H9 (cell line): Measurements from ENCODE around the gene PCSK6. TPM values are rescaled to one million over a fixed set of nuclear protein-coding genes. Genes with fewer than 3 reads are reported as not detected.

Experiments
- DNase-seq: peaks from one replicate; pipeline ENCODE4 v3.0.0-alpha.2; 2017
- H2AFZ ChIP-seq: one replicate; pipeline ENCODE4 v1.6.1; 2013; ENCODE audit warnings: mild to moderate bottlenecking, low read length, control low read depth, moderate library complexity
- H2AK5ac ChIP-seq: 2 replicates; pipeline ENCODE4 v1.6.1; 2013; ENCODE audit warnings: low read length, control low read depth, mixed read lengths; ENCODE audit not compliant: insufficient read length
- H2BK120ac ChIP-seq: one replicate; pipeline ENCODE4 v1.6.1; 2013; ENCODE audit warnings: low read depth, mild to moderate bottlenecking, low read length, control low read depth, inconsistent platforms; ENCODE audit not compliant: poor library complexity, severe bottlenecking
- H2BK12ac ChIP-seq: 2 replicates; pipeline ENCODE4 v1.6.1; 2013; ENCODE audit warnings: low read length, control low read depth, mixed read lengths, low read depth; ENCODE audit not compliant: insufficient read length
- H2BK15ac ChIP-seq: 2 replicates; pipeline ENCODE4 v1.6.1; 2013; ENCODE audit warnings: low read depth, low read length, control low read depth
- H2BK20ac ChIP-seq: one replicate; pipeline ENCODE4 v1.6.1; 2013; ENCODE audit warnings: low read depth, mild to moderate bottlenecking, low read length, control low read depth, inconsistent platforms; ENCODE audit not compliant: poor library complexity, severe bottlenecking
- H2BK5ac ChIP-seq: 2 replicates; pipeline ENCODE4 v1.6.1; 2013; ENCODE audit warnings: low read length, control low read depth, mixed read lengths; ENCODE audit not compliant: insufficient read length
- H3K14ac ChIP-seq: 2 replicates; pipeline ENCODE4 v1.6.1; 2013; ENCODE audit warnings: low read length, control low read depth; ENCODE audit not compliant: insufficient read depth
- H3K18ac ChIP-seq: 2 replicates; pipeline ENCODE4 v1.6.1; 2013; ENCODE audit warnings: low read depth, mild to moderate bottlenecking, mixed read lengths, low read length, control low read depth; ENCODE audit not compliant: insufficient read length
- H3K23ac ChIP-seq: 2 replicates; pipeline ENCODE4 v1.6.1; 2013; ENCODE audit warnings: low read length, control low read depth, mixed read lengths, low read depth; ENCODE audit not compliant: insufficient read length
- H3K23me2 ChIP-seq: 2 replicates; pipeline ENCODE4 v1.6.1; 2013; ENCODE audit warnings: low read depth, mild to moderate bottlenecking, mixed read lengths, low read length, control low read depth; ENCODE audit not compliant: insufficient read length, poor library complexity, severe bottlenecking
- H3K27ac ChIP-seq: 2 replicates; pipeline ENCODE4 v1.5.1; 2013; ENCODE audit warnings: low read length, control low read depth, mixed read lengths, low read depth; ENCODE audit not compliant: insufficient read length
- H3K27me3 ChIP-seq: 2 replicates; pipeline ENCODE4 v1.6.1; 2013; ENCODE audit warnings: low read length, control low read depth, inconsistent platforms; ENCODE audit not compliant: insufficient read depth
- H3K4ac ChIP-seq: 2 replicates; pipeline ENCODE4 v1.6.1; 2013; ENCODE audit warnings: low read depth, mild to moderate bottlenecking, control low read depth, inconsistent platforms, low read length, moderate library complexity
- H3K4me1 ChIP-seq: 2 replicates; pipeline ENCODE4 v1.6.1; 2013; ENCODE audit warnings: low read length, control low read depth, inconsistent platforms; ENCODE audit not compliant: insufficient read depth
- H3K4me2 ChIP-seq: 2 replicates; pipeline ENCODE4 v1.6.1; 2013; ENCODE audit warnings: low read length, control low read depth, mixed read lengths; ENCODE audit not compliant: insufficient read length, insufficient read depth
- H3K56ac ChIP-seq: 2 replicates; pipeline ENCODE4 v1.6.1; 2013; ENCODE audit warnings: low read depth, mild to moderate bottlenecking, mixed read lengths, low read length, control low read depth; ENCODE audit not compliant: insufficient read length
- H3K79me1 ChIP-seq: 2 replicates; pipeline ENCODE4 v1.6.1; 2013; ENCODE audit warnings: low read depth, mild to moderate bottlenecking, moderate library complexity, low read length, control low read depth, inconsistent platforms; ENCODE audit not compliant: insufficient read depth, poor library complexity, severe bottlenecking
- H3K79me2 ChIP-seq: 2 replicates; pipeline ENCODE4 v1.6.1; 2013; ENCODE audit warnings: low read length, control low read depth, inconsistent platforms; ENCODE audit not compliant: insufficient read depth
- H3K9ac ChIP-seq: 2 replicates; pipeline ENCODE4 v1.6.1; 2013; ENCODE audit warnings: low read length, control low read depth, mixed read lengths; ENCODE audit not compliant: insufficient read length; ENCODE audit errors: extremely low read depth
- H3K9me3 ChIP-seq: one replicate; pipeline ENCODE4 v1.6.1; 2013; ENCODE audit warnings: low read depth, low read length, inconsistent platforms; ENCODE audit not compliant: control insufficient read depth
- H3T11ph ChIP-seq: one replicate; pipeline ENCODE4 v1.6.1; 2013; ENCODE audit warnings: mild to moderate bottlenecking, low read length, control low read depth, inconsistent platforms
- H4K20me1 ChIP-seq: one replicate; pipeline ENCODE4 v1.6.1; 2013; ENCODE audit not compliant: control insufficient read depth, insufficient read length, insufficient read depth
- H4K5ac ChIP-seq: 2 replicates; pipeline ENCODE4 v1.6.1; 2013; ENCODE audit warnings: low read depth, mild to moderate bottlenecking, mixed read lengths, low read length, control low read depth; ENCODE audit not compliant: insufficient read length
- H4K8ac ChIP-seq: replicated peaks from 2 replicates; pipeline ENCODE4 v1.6.1; 2013; ENCODE audit warnings: low read length, control low read depth, mixed read lengths, low read depth; ENCODE audit not compliant: insufficient read length
- H4K91ac ChIP-seq: 2 replicates; pipeline ENCODE4 v1.6.1; 2013; ENCODE audit warnings: low read depth, mild to moderate bottlenecking, moderate library complexity, mixed read lengths, low read length, control low read depth; ENCODE audit not compliant: insufficient read length
- H3K27ac Mint-ChIP-seq, 3 experiments: 2 replicates in 2 of 3; 3 replicates in 1 of 3; pipeline ENCODE4 v1.8.0; 2020 to 2021; ENCODE audit warnings: mixed read lengths in 3 of 3, mild to moderate bottlenecking in 1 of 3, moderate library complexity in 1 of 3
- H3K27me3 Mint-ChIP-seq: 2 replicates; pipeline ENCODE4 v1.8.0; 2021; ENCODE audit warnings: low read depth, mild to moderate bottlenecking, moderate library complexity, mixed read lengths
- H3K36me3 Mint-ChIP-seq, 3 experiments: 2 replicates in 2 of 3; 3 replicates in 1 of 3; pipeline ENCODE4 v1.8.0; 2020 to 2021; ENCODE audit warnings: low read depth in 3 of 3, mixed read lengths in 3 of 3; ENCODE audit not compliant: insufficient read depth in 1 of 3
- H3K4me1 Mint-ChIP-seq, 2 experiments: 2 replicates each; pipeline ENCODE4 v1.8.0; 2020; ENCODE audit warnings: mixed read lengths in 2 of 2
- H3K4me3 Mint-ChIP-seq, 2 experiments: 2 replicates in 1 of 2; 3 replicates in 1 of 2; pipeline ENCODE4 v1.8.0; 2020 to 2021; ENCODE audit warnings: mild to moderate bottlenecking in 2 of 2, mixed read lengths in 2 of 2, moderate library complexity in 1 of 2
- H3K9me3 Mint-ChIP-seq, 2 experiments: 2 replicates in 1 of 2; 3 replicates in 1 of 2; pipeline ENCODE4 v1.8.0; 2020; ENCODE audit warnings: mild to moderate bottlenecking in 2 of 2, mixed read lengths in 2 of 2, moderate library complexity in 1 of 2
- CTCF ChIP-seq: fragments of 200-600 bp; sonication (generic); conservative IDR thresholded peaks from 3 replicates; pipeline ENCODE4 v1.8.0; 2021; ENCODE audit warnings: antibody characterized with exemption, mild to moderate bottlenecking
- WGBS: extraction: QIAGEN DNeasy Blood & Tissue Kit; methylation state at CpG from one replicate; pipeline ENCODE4 v1.1.7; 2013; ENCODE audit warnings: missing lambda C conversion rate, low lambda C conversion rate, mixed read lengths; ENCODE audit not compliant: insufficient read length; ENCODE audit errors: extremely low coverage; 5-methylcytosine and 5-hydroxymethylcytosine counted together
- total RNA-seq: library from RNA; stranded (reverse); gene quantifications from 2 replicates; pipeline ENCODE4 v1.2.1, GENCODE V29; 2021

The PCSK6 gene
- total RNA-seq, 1 experiment from 2014 or later: 4.0 TPM

DNA sequence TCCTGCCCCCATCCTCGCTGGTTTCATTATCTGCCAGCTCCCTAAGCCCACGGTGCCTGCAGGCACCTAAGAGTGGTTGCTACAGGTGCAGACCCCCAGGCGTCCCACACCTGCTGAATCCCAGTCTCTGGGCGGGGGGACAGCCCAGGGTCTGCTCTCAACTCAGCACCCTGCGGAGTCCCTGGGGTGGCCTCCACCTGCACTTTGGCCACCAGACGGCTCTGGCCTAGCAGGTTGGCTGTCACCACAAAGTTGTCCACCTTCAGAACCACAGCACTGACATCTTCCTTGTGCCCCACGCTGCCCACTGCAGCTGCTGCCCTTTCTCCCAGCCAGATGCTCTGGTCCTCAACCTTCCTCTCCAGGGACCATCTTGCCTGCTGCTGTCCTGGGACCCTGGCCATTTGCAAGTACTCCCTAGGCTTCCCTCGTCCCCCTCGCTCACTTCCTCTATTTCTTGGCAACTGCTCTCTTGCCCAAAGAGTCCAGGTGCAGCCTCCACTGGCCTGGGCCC is 159.6 kb downstream of the PCSK6 start:
- Histone ChIP-seq H3K14ac (peak overlapping the region; percentile 37; the same call in 1 of the 2 replicates), H2AK5ac (no peak overlapping the region), H3K56ac (no peak overlapping the region), H3K79me2 (no peaks in the 10 kb centered on the region), H3K23me2 (no peaks in the 10 kb centered on the region), H2BK120ac (no peak overlapping the region), H3K4me2 (no peak overlapping the region), H3K9ac (no peak overlapping the region), H3K4me1 (no peaks in the 10 kb centered on the region), H3K4ac (no peak overlapping the region), H2BK20ac (no peak overlapping the region), H4K8ac (no peak overlapping the region), H3K9me3 (peaks cover 7% of the 10 kb centered on the region), H2AFZ (no peak overlapping the region), H2BK15ac (no peak overlapping the region), H2BK12ac (no peak overlapping the region), H3K18ac (no peak overlapping the region), H4K91ac (no peak overlapping the region), H4K5ac (no peak overlapping the region), H3K23ac (no peak overlapping the region), H2BK5ac (no peak overlapping the region), H3K27me3 (no peaks in the 10 kb centered on the region; the same call in 1 of the 2 replicates), H3T11ph (no peak overlapping the region), H3K27ac (no peak overlapping the region), H4K20me1 (no peaks in the 10 kb centered on the region), H3K79me1 (no peaks in the 10 kb centered on the region)
- DNase-seq: no peak
- no peak overlapping the region for H3K27ac Mint-ChIP-seq
- peaks cover 78% of the 10 kb centered on the region for H3K27me3 Mint-ChIP-seq
- TF ChIP-seq CTCF: no peak
- H3K9me3 Mint-ChIP-seq: peaks cover 8 to 9% of the 10 kb centered on the region in 2 experiments; a peak in 4 of 5 replicates
- no peaks in the 10 kb centered on the region; a peak in 1 of 4 replicates for H3K4me1 Mint-ChIP-seq
- no CpG with 5 or more reads among the region's 9 CpGs for WGBS
- no peak overlapping the region for H3K4me3 Mint-ChIP-seq
- H3K36me3 Mint-ChIP-seq: peaks cover 5 to 6% (median 5%) of the 10 kb centered on the region in 3 experiments
